AG04449 (cell line): ENCODE measurements around the gene SF3A2.

Source experiments
- CTCF ChIA-PET: fragments of 350-600 bp; formaldehyde crosslinking; extraction: SDS; loops from one replicate; lab custom pipeline; 2021; ENCODE audit warnings: antibody characterized with exemption; lab: Yijun Ruan, JAX
- POLR2A ChIA-PET: fragments of 400-600, 350-600 bp; formaldehyde crosslinking; extraction: SDS; loops from one replicate; lab custom pipeline; 2020; ENCODE audit warnings: antibody characterized with exemption, inconsistent platforms; lab: Yijun Ruan, JAX
- DNase-seq: peaks from one replicate; pipeline ENCODE4 v3.0.0-alpha.2; 2010; ENCODE audit warnings: low read depth, low spot score
- H3K4me3 ChIP-seq: 2 replicates; pipeline ENCODE4 v1.5.1; 2011; ENCODE audit warnings: low read depth, mild to moderate bottlenecking, control low read depth, low read length
- TF ChIP-seq, protein P1 (sequence below): IDR thresholded peaks from one replicate; pipeline ENCODE4 v1.5.1; 2011; ENCODE audit warnings: mild to moderate bottlenecking, moderate library complexity, low read length, control low read depth, inconsistent platforms; ENCODE audit not compliant: insufficient read depth; ENCODE audit errors: missing control alignments

Gene SF3A2

DNA sequence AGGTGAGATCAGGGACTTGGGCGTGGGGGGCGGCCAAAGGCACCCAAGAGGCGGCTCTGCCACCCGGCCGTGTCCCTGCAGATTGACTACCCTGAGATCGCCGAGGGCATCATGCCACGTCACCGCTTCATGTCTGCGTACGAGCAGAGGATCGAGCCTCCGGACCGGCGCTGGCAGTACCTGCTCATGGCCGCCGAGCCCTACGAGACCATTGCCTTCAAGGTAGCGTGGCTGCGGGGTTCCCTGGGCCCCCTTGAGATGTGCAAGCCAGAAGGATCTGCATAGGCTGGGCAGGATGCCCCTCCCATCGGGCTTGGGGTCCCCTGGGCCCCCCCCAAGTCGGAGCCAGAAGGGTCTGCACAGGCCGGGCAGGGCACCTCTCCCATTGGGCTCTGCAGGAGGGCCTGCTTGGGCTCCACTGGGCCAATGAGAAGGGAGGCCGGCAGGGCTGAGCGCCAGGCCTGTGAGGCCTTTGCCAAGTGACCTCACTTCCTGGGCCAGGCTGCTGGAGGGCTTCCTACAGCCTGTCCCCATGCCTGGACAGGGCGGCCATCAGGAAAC is 10.3 kb downstream of the SF3A2 start:
- TF ChIP-seq, protein P1, sequence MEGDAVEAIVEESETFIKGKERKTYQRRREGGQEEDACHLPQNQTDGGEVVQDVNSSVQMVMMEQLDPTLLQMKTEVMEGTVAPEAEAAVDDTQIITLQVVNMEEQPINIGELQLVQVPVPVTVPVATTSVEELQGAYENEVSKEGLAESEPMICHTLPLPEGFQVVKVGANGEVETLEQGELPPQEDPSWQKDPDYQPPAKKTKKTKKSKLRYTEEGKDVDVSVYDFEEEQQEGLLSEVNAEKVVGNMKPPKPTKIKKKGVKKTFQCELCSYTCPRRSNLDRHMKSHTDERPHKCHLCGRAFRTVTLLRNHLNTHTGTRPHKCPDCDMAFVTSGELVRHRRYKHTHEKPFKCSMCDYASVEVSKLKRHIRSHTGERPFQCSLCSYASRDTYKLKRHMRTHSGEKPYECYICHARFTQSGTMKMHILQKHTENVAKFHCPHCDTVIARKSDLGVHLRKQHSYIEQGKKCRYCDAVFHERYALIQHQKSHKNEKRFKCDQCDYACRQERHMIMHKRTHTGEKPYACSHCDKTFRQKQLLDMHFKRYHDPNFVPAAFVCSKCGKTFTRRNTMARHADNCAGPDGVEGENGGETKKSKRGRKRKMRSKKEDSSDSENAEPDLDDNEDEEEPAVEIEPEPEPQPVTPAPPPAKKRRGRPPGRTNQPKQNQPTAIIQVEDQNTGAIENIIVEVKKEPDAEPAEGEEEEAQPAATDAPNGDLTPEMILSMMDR: no peak
- no peak overlapping the region for H3K4me3 ChIP-seq
- no peak for DNase-seq
- POLR2A ChIA-PET: interaction anchor here (0.5 kb wide), 1 partner anchor 16 kb away, joined by 4 read pairs; no protein-coding TSS in a partner anchor
- CTCF ChIA-PET: interaction anchor here (1.5 to 2.5 kb wide), 2 partner anchors 7 to 15 kb away, joined by 5 to 7 read pairs; no protein-coding TSS in a partner anchor

DNA sequence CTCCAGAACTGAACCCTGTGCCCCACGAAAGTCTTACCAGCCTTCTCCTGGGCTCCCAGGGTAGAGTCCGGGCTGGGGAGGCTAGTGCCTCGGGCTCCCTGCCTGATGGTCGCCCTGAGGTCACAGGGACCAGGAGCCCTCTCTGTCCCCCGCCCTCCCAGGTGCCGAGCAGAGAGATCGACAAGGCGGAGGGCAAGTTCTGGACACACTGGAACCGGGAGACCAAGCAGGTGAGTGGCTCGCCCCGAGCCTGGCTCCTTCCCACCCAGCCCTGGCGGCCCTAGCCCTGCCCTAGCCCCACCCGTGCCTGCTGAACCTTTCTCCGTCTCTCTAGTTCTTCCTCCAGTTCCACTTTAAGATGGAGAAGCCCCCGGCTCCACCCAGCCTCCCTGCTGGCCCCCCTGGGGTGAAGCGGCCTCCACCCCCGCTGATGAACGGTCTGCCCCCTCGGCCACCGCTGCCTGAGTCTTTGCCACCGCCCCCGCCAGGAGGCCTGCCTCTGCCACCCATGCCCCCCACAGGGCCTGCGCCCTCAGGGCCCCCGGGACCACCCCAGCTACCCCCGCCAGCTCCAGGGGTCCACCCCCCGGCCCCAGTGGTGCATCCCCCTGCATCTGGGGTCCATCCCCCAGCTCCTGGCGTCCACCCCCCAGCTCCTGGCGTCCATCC is 10.9 kb downstream of the SF3A2 start:
- ChIA-PET POLR2A (no interaction called here), CTCF (interaction anchor here (0.6 kb wide), 1 partner anchor 8 kb away, joined by 3 read pairs; no protein-coding TSS in a partner anchor)
- DNase-seq: no peak
- no peak overlapping the region for H3K4me3 ChIP-seq
- TF ChIP-seq, protein P1: no peak

DNA sequence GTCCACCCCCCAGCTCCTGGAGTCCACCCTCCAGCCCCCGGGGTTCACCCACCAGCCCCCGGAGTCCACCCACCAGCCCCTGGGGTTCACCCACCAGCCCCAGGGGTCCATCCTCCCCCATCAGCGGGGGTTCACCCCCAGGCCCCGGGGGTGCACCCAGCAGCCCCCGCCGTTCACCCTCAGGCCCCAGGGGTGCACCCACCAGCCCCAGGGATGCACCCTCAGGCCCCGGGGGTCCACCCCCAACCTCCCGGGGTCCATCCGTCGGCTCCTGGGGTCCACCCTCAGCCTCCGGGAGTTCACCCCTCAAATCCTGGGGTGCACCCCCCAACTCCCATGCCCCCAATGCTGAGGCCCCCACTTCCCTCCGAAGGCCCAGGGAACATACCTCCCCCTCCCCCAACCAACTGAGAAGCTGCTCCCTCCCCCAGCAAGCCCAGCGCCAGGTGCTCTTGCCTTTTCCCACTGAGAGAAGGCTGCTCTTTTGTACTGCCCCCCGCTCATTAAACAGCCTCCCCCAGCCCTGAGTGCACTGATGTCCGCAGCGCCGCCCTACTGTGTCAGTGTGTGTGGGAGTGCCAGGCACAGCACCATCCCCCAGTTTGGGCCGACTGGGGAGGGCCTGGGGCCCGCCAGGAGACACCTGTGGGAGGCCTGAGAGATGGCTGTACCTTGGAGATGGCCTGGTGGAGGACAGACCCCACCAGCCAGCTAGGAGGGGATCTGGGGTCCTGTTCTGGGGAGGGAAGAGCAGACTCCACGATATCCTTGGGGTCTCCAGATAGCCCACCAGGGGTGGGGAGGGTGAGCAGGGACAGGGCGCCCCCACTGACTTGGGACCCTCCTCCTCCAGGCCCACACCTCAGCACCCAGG is 11.7 kb downstream of the SF3A2 start:
- POLR2A ChIA-PET: no interaction called here

DNA sequence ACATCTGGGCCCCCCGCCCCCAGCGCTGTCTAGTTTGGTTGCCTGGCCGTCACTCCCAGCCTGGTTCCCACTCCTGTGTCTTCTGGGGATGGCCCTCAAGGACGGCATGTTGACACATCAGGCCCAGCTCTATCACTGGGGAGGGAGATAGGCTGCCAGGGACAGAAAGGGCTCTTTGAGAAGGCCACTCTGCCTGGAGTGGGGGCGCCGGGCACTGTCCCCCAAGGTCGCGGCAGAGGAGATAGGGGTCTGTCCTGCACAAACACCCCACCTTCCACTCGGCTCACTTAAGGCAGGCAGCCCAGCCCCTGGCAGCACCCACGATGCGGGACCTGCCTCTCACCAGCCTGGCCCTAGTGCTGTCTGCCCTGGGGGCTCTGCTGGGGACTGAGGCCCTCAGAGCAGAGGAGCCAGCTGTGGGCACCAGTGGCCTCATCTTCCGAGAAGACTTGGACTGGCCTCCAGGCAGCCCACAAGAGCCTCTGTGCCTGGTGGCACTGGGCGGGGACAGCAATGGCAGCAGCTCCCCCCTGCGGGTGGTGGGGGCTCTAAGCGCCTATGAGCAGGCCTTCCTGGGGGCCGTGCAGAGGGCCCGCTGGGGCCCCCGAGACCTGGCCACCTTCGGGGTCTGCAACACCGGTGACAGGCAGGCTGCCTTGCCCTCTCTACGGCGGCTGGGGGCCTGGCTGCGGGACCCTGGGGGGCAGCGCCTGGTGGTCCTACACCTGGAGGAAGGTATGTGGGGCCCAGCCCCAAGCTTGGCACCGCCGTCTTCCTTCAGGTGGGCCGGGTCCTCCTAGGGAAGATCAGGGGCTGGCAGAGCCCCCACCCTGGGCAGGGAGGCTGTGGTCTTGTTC is 12.6 kb downstream of the SF3A2 start, which contains the start of gene AMH:
AMH (plus strand) TSS at position 314 of the 857 bp plus-strand sequence; CDS start at position 324, 10 bp downstream.
- POLR2A ChIA-PET: no interaction called here

More for the DNA sequence above, 11.7 kb downstream of the SF3A2 start:
- no peak overlapping the region for H3K4me3 ChIP-seq
- no peak for DNase-seq
- TF ChIP-seq, protein P1: no peak
- CTCF ChIA-PET: interaction anchor here (0.6 kb wide), 1 partner anchor 9 kb away, joined by 3 read pairs; no protein-coding TSS in a partner anchor

More for the DNA sequence above, 12.6 kb downstream of the SF3A2 start, which contains the start of gene AMH:
- TF ChIP-seq, protein P1: no peak
- DNase-seq: no peak
- CTCF ChIA-PET: interaction anchor here (1.5 kb wide), 1 partner anchor 10 kb away, joined by 6 read pairs; no protein-coding TSS in a partner anchor
- H3K4me3 ChIP-seq: no peak within 1 kb of the TSS
